ENCODE data around the gene PTPRCAP.
A peak's percentile ranks its signal among the peaks of the same experiment; 100 is the strongest.

The PTPRCAP gene

DNA sequence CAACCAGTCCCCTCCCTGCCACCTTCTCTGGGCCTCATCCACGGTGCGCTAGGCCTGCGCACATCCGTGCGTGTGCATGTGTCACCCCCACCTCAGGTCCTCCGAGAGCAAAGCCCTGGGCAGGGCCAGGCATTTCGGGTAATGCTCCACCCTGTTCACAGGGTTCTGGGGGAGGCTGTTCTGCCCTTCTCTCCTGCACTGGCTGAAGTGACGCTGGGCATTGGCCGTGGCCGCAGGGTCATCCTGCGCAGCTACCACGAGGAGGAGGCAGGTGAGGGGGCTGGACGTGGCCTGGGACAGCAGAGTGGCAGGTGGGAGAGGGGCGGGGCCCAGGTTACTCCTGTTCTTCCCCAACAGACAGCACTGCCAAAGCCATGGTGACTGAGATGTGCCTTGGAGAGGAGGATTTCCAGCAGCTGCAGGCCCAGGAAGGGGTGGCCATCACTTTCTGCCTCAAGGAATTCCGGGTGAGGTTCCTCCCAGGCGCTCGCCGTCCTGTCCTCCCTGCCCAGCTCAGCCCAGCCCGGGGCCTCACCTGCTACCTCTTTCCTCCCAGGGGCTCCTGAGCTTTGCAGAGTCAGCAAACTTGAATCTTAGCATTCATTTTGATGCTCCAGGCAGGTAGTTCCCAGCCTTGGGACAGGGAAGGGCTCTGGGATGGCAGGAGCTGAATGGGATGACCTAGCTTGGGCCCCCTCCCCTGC is 41.8 kb downstream of the PTPRCAP start:
- DNase-seq (ENCODE audit: low read depth) = no peak

DNA sequence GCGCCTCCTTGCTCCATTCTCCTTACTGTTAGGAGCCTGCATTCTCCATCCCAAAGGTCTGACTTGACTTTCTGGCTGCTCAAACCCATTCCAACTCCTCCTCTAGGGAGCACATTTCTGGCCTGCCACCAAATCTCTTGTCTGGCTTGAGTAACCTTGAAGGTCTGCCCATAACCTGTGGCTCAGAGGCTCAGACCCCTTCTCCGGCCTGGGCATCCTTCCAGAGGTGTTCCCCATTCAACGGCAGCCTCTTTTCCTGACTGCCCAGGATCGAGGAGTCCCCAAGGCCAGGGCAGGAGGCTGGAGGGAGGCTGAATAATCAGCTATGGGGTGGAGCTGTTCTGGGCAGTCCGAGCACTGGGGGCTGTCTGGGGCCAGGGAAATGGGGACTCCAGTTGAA is 43.5 kb downstream of the PTPRCAP start:
- no peak for DNase-seq (ENCODE audit: low read depth)

DNA sequence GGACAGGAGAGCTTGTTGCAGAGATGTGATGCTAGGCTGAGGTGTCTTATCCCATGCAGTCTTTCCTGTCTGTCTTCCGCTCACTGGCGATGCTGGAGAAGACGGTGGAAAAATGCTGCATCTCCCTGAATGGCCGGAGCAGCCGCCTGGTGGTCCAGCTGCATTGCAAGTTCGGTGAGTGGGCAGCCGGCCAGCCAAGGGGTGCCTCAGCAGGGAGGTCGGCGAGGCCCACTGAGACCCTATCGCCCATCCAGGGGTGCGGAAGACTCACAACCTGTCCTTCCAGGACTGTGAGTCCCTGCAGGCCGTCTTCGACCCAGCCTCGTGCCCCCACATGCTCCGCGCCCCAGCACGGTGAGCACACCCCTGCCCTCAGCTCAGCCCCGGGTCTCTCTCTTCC is 44.0 kb downstream of the PTPRCAP start:
- DNase-seq (ENCODE audit: low read depth) = no peak

DNA sequence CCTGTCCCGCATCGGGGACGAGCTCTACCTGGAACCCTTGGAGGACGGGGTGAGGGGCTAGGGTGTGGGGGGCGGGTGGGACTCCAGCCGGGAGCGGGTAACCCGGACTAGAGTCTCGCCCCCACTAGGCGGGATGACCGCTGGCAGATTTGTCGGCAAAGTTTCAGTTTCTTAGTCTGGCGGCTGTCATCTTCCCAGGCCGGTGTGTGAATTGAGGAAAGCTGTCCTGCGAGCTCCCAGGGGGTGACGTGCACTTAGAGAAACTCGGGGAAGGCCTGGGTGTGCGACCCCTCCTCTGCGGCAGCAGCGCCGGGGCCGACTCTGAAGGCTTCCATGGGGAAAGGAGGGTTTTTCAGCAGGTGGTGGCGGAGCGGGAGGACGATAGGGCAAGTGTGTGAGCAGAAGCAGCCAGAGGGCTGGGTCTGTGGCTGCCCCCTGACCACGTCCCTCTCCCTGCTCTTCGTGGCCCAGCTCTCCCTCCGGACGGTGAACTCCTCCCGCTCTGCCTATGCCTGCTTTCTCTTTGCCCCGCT is 45.2 kb downstream of the PTPRCAP start:
- no peak for DNase-seq (ENCODE audit: low read depth)

DNA sequence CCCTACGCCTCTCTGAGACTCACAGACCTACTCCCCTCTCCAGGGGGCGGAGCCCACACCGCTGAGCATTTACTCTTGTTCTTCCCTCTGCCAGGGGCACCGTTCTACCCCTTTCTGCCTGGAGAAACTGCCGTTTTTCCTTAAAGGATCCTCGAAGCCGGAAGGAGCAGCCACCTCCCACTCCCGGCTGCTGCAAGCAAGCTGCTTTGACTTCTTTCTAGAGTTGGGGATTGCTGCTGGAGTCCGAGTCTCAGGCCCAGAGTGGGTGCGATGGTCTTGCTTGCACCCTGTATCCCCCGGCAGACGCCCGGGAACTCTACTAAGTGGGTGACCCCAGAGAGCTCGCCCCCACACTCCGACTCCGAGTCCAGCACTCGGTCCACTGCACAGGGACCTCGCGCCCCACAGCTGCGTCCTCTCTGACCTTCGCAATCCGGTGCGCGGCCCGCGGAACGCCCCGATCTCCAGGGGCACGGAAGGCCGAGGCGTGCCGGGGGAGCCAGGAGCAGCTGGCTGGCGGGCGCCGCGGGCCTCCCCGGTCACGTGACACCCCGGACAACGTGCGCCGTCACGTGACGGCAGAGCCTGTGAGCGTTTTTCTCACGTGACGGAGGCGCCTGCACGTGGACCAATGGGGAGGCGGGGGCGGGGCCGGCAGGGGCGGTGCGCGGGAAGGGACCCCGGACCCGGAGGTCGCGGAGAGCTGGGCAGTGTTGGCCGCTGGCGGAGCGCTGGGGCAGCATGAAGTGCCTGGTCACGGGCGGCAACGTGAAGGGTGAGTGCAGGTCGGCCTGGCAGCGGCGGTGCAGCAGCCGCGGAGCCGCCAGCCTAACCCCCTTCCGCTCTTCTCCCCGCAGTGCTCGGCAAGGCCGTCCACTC is 45.9 kb downstream of the PTPRCAP start, which contains the start of gene RAD9A:
RAD9A (plus strand) TSS at position 683 of the 879 bp plus-strand sequence; CDS start at position 742, 59 bp downstream.
- peak; percentile 96 for DNase-seq (ENCODE audit: low read depth)

DNA sequence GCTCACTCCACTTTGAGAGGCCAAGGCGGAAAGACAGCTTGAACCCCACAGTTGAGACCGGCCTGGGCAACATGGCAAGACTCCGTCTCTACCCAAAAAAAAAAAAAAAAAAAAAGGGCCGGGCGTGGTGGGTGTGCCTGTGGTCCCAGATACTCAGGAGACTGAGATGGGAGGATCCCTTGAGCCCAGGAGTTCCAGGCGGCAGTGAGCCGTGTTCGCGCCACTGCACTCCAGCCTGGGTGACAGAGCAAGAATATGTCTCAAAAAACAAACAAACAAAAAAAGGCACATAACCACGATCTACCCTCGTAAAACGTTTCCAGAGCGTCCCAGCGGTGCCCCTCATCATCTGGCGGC is 46.6 kb downstream of the PTPRCAP start:
- DNase-seq (ENCODE audit: low read depth) = no peak

DNA sequence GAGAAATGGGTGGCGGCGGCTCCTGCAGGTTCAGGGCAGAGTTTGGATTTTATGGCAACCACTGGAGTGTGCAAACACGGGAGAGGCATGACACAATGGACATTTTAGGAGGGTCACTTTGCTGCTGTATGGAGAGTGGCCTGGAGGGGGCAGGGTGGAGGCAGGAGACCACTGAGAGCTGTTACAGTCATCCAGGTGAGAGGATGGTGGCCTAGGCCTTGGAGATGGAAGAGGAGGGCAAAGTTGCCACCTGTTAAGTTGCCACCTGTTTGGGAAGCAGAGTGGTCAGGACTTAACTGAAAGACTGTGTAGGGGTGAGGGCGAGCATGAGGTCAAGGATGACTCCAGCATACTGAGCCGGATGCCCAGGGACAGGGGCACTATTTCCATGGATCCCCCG is 48.0 kb downstream of the PTPRCAP start:
- no peak for DNase-seq (ENCODE audit: low read depth)

DNA sequence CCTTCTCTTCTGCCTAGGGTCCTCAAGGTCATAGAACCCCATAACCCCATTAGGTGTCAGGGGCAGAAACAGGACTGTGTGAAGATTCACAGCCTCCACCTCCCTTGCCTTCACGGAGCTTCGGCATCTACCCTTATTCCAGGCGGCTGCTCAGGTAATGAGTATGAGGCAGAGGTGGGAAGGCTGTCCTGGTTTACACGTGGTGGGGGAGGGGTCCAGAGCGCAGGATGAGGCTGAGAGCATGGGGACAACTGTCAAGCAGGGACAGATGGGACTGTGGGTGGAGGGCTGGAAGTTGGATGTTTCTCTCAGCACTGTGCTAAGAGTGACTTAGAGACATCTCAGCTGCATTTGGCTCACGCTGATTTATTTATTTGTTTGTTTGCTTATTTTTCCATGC is 50.0 kb downstream of the PTPRCAP start:
- no peak for DNase-seq (ENCODE audit: low read depth)

DNA sequence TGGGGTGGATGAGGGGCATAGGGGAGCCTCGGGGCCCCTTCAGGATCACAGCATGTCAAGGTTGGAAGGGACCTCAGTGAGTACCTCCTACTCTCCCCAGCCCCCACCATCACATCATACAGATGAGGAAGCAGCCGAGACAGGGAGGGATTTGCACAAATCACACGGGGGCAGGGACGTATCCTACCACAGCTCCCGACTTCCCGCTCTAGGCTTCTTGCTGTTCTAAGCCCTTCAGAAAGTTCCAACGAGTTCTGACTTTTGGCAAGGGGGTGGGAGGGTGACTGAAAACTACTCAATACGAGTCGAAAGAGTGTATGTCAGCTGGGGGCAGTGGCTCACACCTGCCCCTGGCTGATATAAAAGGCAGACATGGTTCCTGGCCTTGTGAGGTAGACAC is 50.4 kb downstream of the PTPRCAP start:
- DNase-seq (ENCODE audit: low read depth) = no peak
